Panc1 (cell line): ENCODE data around the gene USP32.

Experiments
- POLR2AphosphoS5 ChIP-seq: IDR thresholded peaks from 2 replicates; pipeline ENCODE4 v1.6.1; 2012; ENCODE audit warnings: mild to moderate bottlenecking, low read depth, low read length, moderate library complexity
- TF ChIP-seq, protein P1 (sequence below): fragments of 450-650 bp; IDR thresholded peaks from 2 replicates; pipeline ENCODE4 v1.5.1; 2017; ENCODE audit warnings: mild to moderate bottlenecking

DNA sequence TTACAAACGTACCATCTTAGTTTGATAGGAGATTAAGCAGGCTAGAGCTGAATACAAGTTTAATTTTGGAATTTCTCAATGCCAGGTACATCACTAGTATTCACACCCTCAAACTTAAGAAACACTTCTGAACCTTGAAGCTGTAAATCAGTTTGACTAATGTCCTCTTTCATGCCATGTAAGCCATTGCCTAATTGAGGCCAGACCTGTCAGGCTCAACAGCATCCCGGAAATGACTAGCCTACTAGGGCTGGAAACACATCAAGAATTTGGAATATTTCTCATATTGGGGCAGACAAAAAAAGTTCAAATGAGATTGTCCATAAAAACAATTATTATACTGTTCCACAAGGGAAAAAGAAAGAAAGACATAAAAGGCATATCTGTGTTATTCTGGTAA is 1.7 kb downstream of the USP32 start:
- TF ChIP-seq, protein P1, sequence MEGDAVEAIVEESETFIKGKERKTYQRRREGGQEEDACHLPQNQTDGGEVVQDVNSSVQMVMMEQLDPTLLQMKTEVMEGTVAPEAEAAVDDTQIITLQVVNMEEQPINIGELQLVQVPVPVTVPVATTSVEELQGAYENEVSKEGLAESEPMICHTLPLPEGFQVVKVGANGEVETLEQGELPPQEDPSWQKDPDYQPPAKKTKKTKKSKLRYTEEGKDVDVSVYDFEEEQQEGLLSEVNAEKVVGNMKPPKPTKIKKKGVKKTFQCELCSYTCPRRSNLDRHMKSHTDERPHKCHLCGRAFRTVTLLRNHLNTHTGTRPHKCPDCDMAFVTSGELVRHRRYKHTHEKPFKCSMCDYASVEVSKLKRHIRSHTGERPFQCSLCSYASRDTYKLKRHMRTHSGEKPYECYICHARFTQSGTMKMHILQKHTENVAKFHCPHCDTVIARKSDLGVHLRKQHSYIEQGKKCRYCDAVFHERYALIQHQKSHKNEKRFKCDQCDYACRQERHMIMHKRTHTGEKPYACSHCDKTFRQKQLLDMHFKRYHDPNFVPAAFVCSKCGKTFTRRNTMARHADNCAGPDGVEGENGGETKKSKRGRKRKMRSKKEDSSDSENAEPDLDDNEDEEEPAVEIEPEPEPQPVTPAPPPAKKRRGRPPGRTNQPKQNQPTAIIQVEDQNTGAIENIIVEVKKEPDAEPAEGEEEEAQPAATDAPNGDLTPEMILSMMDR, result no peak
- no peak for TF ChIP-seq POLR2AphosphoS5
